Measurements from ENCODE around the gene ARHGAP19.

DNA sequence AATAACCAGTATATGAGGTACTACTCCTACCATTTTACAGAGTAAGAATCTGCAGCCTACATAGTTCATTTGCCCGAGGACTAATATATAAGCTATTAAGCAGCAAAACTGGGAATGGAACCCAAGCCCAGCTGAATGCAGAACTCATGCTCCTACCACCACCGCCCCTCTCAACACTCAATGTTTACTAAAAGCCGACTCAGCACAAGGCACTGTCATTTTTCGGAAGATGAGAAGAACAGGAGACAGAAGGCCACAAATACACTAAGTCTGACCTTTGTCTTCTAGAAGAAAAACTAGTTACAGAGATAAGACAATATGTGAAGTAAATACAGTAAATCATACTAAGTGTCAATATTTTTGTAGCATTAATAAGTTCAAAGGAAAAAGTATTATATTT, 66.0 kb downstream of the ARHGAP19 start:
- TF ChIP-seq POLR2A (IDR thresholded peaks at IDR 0.05; ENCODE audit: low read depth, low read length), result no peak
- TF ChIP-seq TAF1 (IDR thresholded peaks at IDR 0.05; ENCODE audit: borderline replicate concordance, low read depth, low read length), result no peak
- TF ChIP-seq POLR2AphosphoS5 (IDR thresholded peaks at IDR 0.05; ENCODE audit: low read depth, low read length), result no peak

Measured in GM12892 (cell line).